Astrocyte (in vitro differentiated cells and primary cell): ENCODE results near the gene RAET1E. TPM values are rescaled to one million over a fixed set of nuclear protein-coding genes. Genes with fewer than 3 reads are reported as not detected.

ENCODE experiments used
- DNase-seq: peaks from one replicate; pipeline ENCODE4 v3.0.0-alpha.2; 2010; ENCODE audit warnings: low read depth
- FAIRE-seq: peaks from 2 replicates; lab custom pipeline; 2011; peaks lifted over from hg19 to GRCh38; lab: Jason Lieb, UNC
- H2AFZ ChIP-seq: 2 replicates; pipeline ENCODE4 v1.6.0; 2012; ENCODE audit warnings: low read depth, low read length, inconsistent platforms
- H3K27ac ChIP-seq: 2 replicates; pipeline ENCODE4 v1.5.1; 2011; ENCODE audit warnings: low read depth, low read length, inconsistent platforms
- H3K27me3 ChIP-seq: 2 replicates; pipeline ENCODE4 v1.6.0; 2011; ENCODE audit warnings: low read length, inconsistent platforms; ENCODE audit not compliant: insufficient read depth
- H3K36me3 ChIP-seq: 2 replicates; pipeline ENCODE4 v1.5.1; 2011; ENCODE audit warnings: low read length, inconsistent platforms; ENCODE audit not compliant: insufficient read depth
- H3K4me1 ChIP-seq: 2 replicates; pipeline ENCODE4 v1.5.1; 2011; ENCODE audit warnings: low read length, inconsistent platforms; ENCODE audit not compliant: insufficient read depth
- H3K4me2 ChIP-seq: 2 replicates; pipeline ENCODE4 v1.6.0; 2012; ENCODE audit warnings: low read length, inconsistent platforms
- H3K4me3 ChIP-seq: 2 replicates; pipeline ENCODE4 v1.5.1; 2011; ENCODE audit warnings: low read depth, mild to moderate bottlenecking, low read length, inconsistent platforms; ENCODE audit not compliant: insufficient read depth
- H3K79me2 ChIP-seq: 2 replicates; pipeline ENCODE4 v1.6.0; 2012; ENCODE audit warnings: mild to moderate bottlenecking, low read length, inconsistent platforms; ENCODE audit not compliant: insufficient read depth
- H3K9ac ChIP-seq: 2 replicates; pipeline ENCODE4 v1.6.0; 2012; ENCODE audit warnings: mild to moderate bottlenecking, low read length, inconsistent platforms
- H3K9me3 ChIP-seq: 2 replicates; pipeline ENCODE4 v1.5.1; 2012; ENCODE audit warnings: low read depth, mild to moderate bottlenecking, low read length, inconsistent platforms; ENCODE audit not compliant: insufficient read depth
- H4K20me1 ChIP-seq: 2 replicates; pipeline ENCODE4 v1.6.0; 2012; ENCODE audit warnings: low read length, inconsistent platforms; ENCODE audit not compliant: insufficient read depth
- H3K27ac Mint-ChIP-seq: one replicate; pipeline ENCODE4 v1.8.0; 2021; ENCODE audit warnings: mild to moderate bottlenecking, mixed read lengths; ENCODE audit not compliant: unreplicated experiment
- H3K27me3 Mint-ChIP-seq: one replicate; pipeline ENCODE4 v1.8.0; 2021; ENCODE audit warnings: low read depth, mixed read lengths; ENCODE audit not compliant: unreplicated experiment
- H3K36me3 Mint-ChIP-seq: one replicate; pipeline ENCODE4 v1.8.0; 2021; ENCODE audit warnings: low read depth, mixed read lengths; ENCODE audit not compliant: unreplicated experiment
- H3K4me1 Mint-ChIP-seq: one replicate; pipeline ENCODE4 v1.8.0; 2021; ENCODE audit warnings: low read depth, mixed read lengths; ENCODE audit not compliant: unreplicated experiment
- H3K4me3 Mint-ChIP-seq: one replicate; pipeline ENCODE4 v1.8.0; 2021; ENCODE audit warnings: mild to moderate bottlenecking, moderate library complexity, mixed read lengths; ENCODE audit not compliant: unreplicated experiment
- H3K9me3 Mint-ChIP-seq: one replicate; pipeline ENCODE4 v1.8.0; 2021; ENCODE audit warnings: mild to moderate bottlenecking, mixed read lengths; ENCODE audit not compliant: unreplicated experiment
- CTCF ChIP-seq: IDR thresholded peaks from 2 replicates; pipeline ENCODE4 v1.5.1; 2011; ENCODE audit warnings: low read depth, mild to moderate bottlenecking, inconsistent platforms, low read length, moderate library complexity; ENCODE audit not compliant: insufficient read depth
- EZH2 ChIP-seq: IDR thresholded peaks from 2 replicates; pipeline ENCODE4 v1.6.1; 2012; ENCODE audit warnings: mild to moderate bottlenecking, low read length, inconsistent platforms; ENCODE audit not compliant: insufficient read depth
- total RNA-seq: library from RNA; stranded (reverse); gene quantifications from 2 replicates; pipeline ENCODE4 v1.2.1, GENCODE V29; 2021

The RAET1E gene
- total RNA-seq, 1 donor from 2014 or later = not detected

DNA sequence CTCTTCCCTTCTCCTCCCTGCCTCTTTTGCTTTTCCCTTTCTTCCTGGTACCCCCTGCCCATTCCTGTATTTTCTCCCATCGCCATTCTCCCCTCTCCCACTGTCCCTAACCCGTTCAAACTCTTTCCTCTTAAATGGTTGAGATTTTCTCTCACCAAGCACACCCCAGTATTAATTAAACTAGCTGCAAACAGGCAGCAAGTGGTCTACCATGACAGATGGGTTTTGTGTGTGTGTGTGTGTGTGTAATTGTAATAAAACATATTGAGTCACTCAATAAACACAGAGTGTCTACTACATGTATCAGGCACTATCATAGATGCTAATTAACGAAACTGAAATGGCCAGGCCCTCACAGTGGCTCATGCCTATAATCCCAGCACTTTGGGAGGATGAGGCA lies 6.7 kb downstream of the RAET1E start:
- H3K79me2 ChIP-seq = no peaks in the 10 kb centered on the region
- Mint-ChIP-seq H3K27ac (no peak overlapping the region), H3K4me3 (no peak overlapping the region), H3K36me3 (no peaks in the 10 kb centered on the region), H3K27me3 (peaks cover 55% of the 10 kb centered on the region), H3K4me1 (peaks cover 8% of the 10 kb centered on the region), H3K9me3 (no peaks in the 10 kb centered on the region)
- no peak for DNase-seq
- no peak for TF ChIP-seq EZH2
- H3K4me1 ChIP-seq = peaks cover 13% of the 10 kb centered on the region
- H3K36me3 ChIP-seq = no peaks in the 10 kb centered on the region
- FAIRE-seq = no peak
- no peaks in the 10 kb centered on the region for H3K9me3 ChIP-seq
- H3K9ac ChIP-seq = no peak overlapping the region
- H3K27ac ChIP-seq = no peak overlapping the region
- no peak overlapping the region for H2AFZ ChIP-seq
- no peaks in the 10 kb centered on the region for H3K27me3 ChIP-seq
- H3K4me2 ChIP-seq = no peak overlapping the region
- H4K20me1 ChIP-seq = no peaks in the 10 kb centered on the region
- no peak overlapping the region for H3K4me3 ChIP-seq

- H3K27ac Mint-ChIP-seq = no peak overlapping the region
- H3K4me1 Mint-ChIP-seq = peaks cover 6% of the 10 kb centered on the region
- H3K27me3 Mint-ChIP-seq = peaks cover 55% of the 10 kb centered on the region
- Histone ChIP-seq H3K79me2 (no peaks in the 10 kb centered on the region), H3K4me2 (no peak overlapping the region), H3K4me3 (no peak overlapping the region), H3K9ac (no peak overlapping the region), H4K20me1 (no peaks in the 10 kb centered on the region), H3K27ac (no peak overlapping the region), H2AFZ (no peak overlapping the region), H3K4me1 (peaks cover 7% of the 10 kb centered on the region), H3K36me3 (no peaks in the 10 kb centered on the region), H3K9me3 (no peaks in the 10 kb centered on the region), H3K27me3 (no peaks in the 10 kb centered on the region)
- no peak overlapping the region for H3K4me3 Mint-ChIP-seq
- no peaks in the 10 kb centered on the region for H3K36me3 Mint-ChIP-seq
- no peak for TF ChIP-seq EZH2
- TF ChIP-seq CTCF = no peak
- FAIRE-seq (no peak), DNase-seq (no peak)
- no peaks in the 10 kb centered on the region for H3K9me3 Mint-ChIP-seq
Measured at GRCh38 chr6:149890629-149891045, 7.3 kb downstream of the RAET1E start.

GRCh38 chr6:149889326-149889725 lies 8.6 kb downstream of the RAET1E start:
- no peak overlapping the region for H3K27ac ChIP-seq
- no peak overlapping the region for H3K27ac Mint-ChIP-seq
- FAIRE-seq (no peak), DNase-seq (peak; percentile 8)
- H3K4me1 ChIP-seq = no peaks in the 10 kb centered on the region
- no peak for TF ChIP-seq CTCF
- TF ChIP-seq EZH2 = no peak
- H3K79me2 ChIP-seq = no peaks in the 10 kb centered on the region
- H2AFZ ChIP-seq = no peak overlapping the region
- H3K4me3 ChIP-seq = no peak overlapping the region
- no peaks in the 10 kb centered on the region for H3K9me3 ChIP-seq
- H3K36me3 Mint-ChIP-seq = no peaks in the 10 kb centered on the region
- no peaks in the 10 kb centered on the region for H3K36me3 ChIP-seq
- H3K27me3 ChIP-seq = no peaks in the 10 kb centered on the region
- H3K27me3 Mint-ChIP-seq = peaks cover 60% of the 10 kb centered on the region
- no peak overlapping the region for H3K9ac ChIP-seq
- H3K9me3 Mint-ChIP-seq = no peaks in the 10 kb centered on the region
- no peak overlapping the region for H3K4me3 Mint-ChIP-seq
- H4K20me1 ChIP-seq = no peaks in the 10 kb centered on the region
- H3K4me2 ChIP-seq = no peak overlapping the region
- H3K4me1 Mint-ChIP-seq = peaks cover 4% of the 10 kb centered on the region
